SK-N-SH (cell line): ENCODE data around the gene GAN. TPM values are rescaled to one million over a fixed set of nuclear protein-coding genes. Genes with fewer than 3 reads are reported as not detected.

Source experiments
- CTCF ChIA-PET: fragments of 300-600, 350-600 bp; formaldehyde crosslinking; extraction: SDS; loops from one replicate; lab custom pipeline; 2021; lab: Yijun Ruan, JAX
- POLR2A ChIA-PET: fragments of 350-600 bp; sonication (Branson Sonifier 250); formaldehyde crosslinking; extraction: SDS; loops from one replicate; lab custom pipeline; 2020; ENCODE audit warnings: antibody characterized with exemption, inconsistent platforms; lab: Yijun Ruan, JAX
- DNase-seq: peaks from one replicate; pipeline ENCODE4 v3.0.0; 2012
- H2AFZ ChIP-seq: fragments of 200-600 bp; sonication (generic); 2 replicates; pipeline ENCODE4 v1.8.1; 2016; ENCODE audit warnings: antibody characterized with exemption, mild to moderate bottlenecking, low read depth
- H3F3A ChIP-seq: fragments of 200-600 bp; sonication (generic); replicated peaks from 2 replicates; pipeline ENCODE3; 2016; ENCODE audit warnings: antibody characterized with exemption, mild to moderate bottlenecking; ENCODE audit not compliant: insufficient read depth
- H3K27ac ChIP-seq, 2 experiments: fragments of 200-500 bp in 1 of 2; fragments of 200-600 bp in 1 of 2; sonication (Bioruptor generic) in 1 of 2; sonication (generic), shearing (Covaris generic) in 1 of 2; 2 replicates each; pipeline versions ENCODE4 v1.5.1 to v1.6.1; 2014 to 2016; ENCODE audit warnings: low read depth in 2 of 2, inconsistent platforms in 1 of 2, low read length in 1 of 2, mild to moderate bottlenecking in 1 of 2, mixed read lengths in 1 of 2
- H3K27me3 ChIP-seq: fragments of 200-600 bp; sonication (generic), shearing (Covaris generic); 2 replicates; pipeline ENCODE4 v1.6.1; 2016; ENCODE audit warnings: mixed run types; ENCODE audit not compliant: insufficient read depth
- H3K36me3 ChIP-seq, 2 experiments: fragments of 200-500 bp in 1 of 2; fragments of 200-600 bp in 1 of 2; sonication (Bioruptor generic) in 1 of 2; sonication (generic) in 1 of 2; replicated peaks in 1 of 2; 2 replicates each; pipeline versions ENCODE3 to v1.5.1; 2014 to 2016; ENCODE audit warnings: low read length in 1 of 2, mild to moderate bottlenecking in 1 of 2; ENCODE audit not compliant: insufficient read depth in 2 of 2, control insufficient read depth in 1 of 2
- H3K4me1 ChIP-seq, 2 experiments: fragments of 200-500 bp in 1 of 2; fragments of 200-600 bp in 1 of 2; sonication (Bioruptor generic) in 1 of 2; sonication (generic), shearing (Covaris generic) in 1 of 2; 2 replicates each; pipeline versions ENCODE4 v1.5.1 to v1.6.1; 2014 to 2016; ENCODE audit warnings: low read depth in 1 of 2, low read length in 1 of 2, mixed run types in 1 of 2; ENCODE audit not compliant: insufficient read depth in 2 of 2, control insufficient read depth in 1 of 2
- H3K4me2 ChIP-seq: fragments of 200-600 bp; sonication (generic), shearing (Covaris generic); 2 replicates; pipeline ENCODE4 v1.6.1; 2017; ENCODE audit warnings: mixed run types
- H3K4me3 ChIP-seq, 2 experiments: fragments of 200-500 bp in 1 of 2; fragments of 200-600 bp in 1 of 2; sonication (Bioruptor generic) in 1 of 2; sonication (generic), shearing (Covaris generic) in 1 of 2; 2 replicates each; pipeline versions ENCODE4 v1.5.1 to v1.8.1; 2014 to 2016; ENCODE audit warnings: low read depth in 2 of 2, inconsistent platforms in 1 of 2, low read length in 1 of 2, mild to moderate bottlenecking in 1 of 2, mixed read lengths in 1 of 2, moderate library complexity in 1 of 2
- H3K79me2 ChIP-seq: fragments of 200-600 bp; sonication (generic); 2 replicates; pipeline ENCODE4 v1.8.1; 2017; ENCODE audit warnings: mild to moderate bottlenecking; ENCODE audit not compliant: insufficient read depth
- H3K9ac ChIP-seq: fragments of 200-600 bp; sonication (generic); 2 replicates; pipeline ENCODE4 v1.6.1; 2017; ENCODE audit warnings: mixed run types
- H3K9me2 ChIP-seq: fragments of 200-600 bp; sonication (generic); 2 replicates; pipeline ENCODE4 v1.6.1; 2017; ENCODE audit warnings: mixed run types
- H3K9me3 ChIP-seq: fragments of 200-600 bp; sonication (generic); 2 replicates; pipeline ENCODE4 v1.6.1; 2017; ENCODE audit warnings: mixed run types, mild to moderate bottlenecking, moderate library complexity
- H4K20me1 ChIP-seq: fragments of 200-600 bp; sonication (generic); 2 replicates; pipeline ENCODE4 v1.6.1; 2017; ENCODE audit warnings: mild to moderate bottlenecking, mixed run types; ENCODE audit not compliant: insufficient read depth
- CHD2 ChIP-seq: fragments of 150-350 bp; IDR thresholded peaks from 2 replicates; pipeline ENCODE4 v1.6.1; 2018; ENCODE audit warnings: low read length; ENCODE audit not compliant: partially characterized antibody
- ELF1 ChIP-seq: IDR thresholded peaks from 2 replicates; pipeline ENCODE4 v1.4.0; 2012
- EP300 ChIP-seq, 2 experiments: IDR thresholded peaks; 2 replicates each; pipeline versions ENCODE4 v1.4.0 to v1.6.1; 2012; ENCODE audit warnings: borderline replicate concordance in 1 of 2, low read depth in 1 of 2, low read length in 1 of 2
- EZH2phosphoT487 ChIP-seq: fragments of 200-600 bp; sonication (generic); IDR thresholded peaks from 2 replicates; pipeline ENCODE4 v1.6.1; 2017; ENCODE audit warnings: low read depth, mixed run types, mild to moderate bottlenecking, antibody characterized with exemption, moderate library complexity, borderline replicate concordance
- FOSL2 ChIP-seq: IDR thresholded peaks from 2 replicates; pipeline ENCODE4 v1.4.0; 2012; ENCODE audit warnings: low read depth, mild to moderate bottlenecking, moderate library complexity, borderline replicate concordance
- GABPA ChIP-seq: IDR thresholded peaks from 2 replicates; pipeline ENCODE4 v1.4.0; 2012; ENCODE audit warnings: low read depth, mild to moderate bottlenecking
- GATA2 ChIP-seq: sonication (generic); formaldehyde crosslinking; IDR thresholded peaks from 2 replicates; pipeline ENCODE4 v1.5.0; 2020; ENCODE audit warnings: mild to moderate bottlenecking, missing genetic modification reagents
- POLR2AphosphoS5 ChIP-seq: IDR thresholded peaks from 2 replicates; pipeline ENCODE4 v1.6.1; 2012; ENCODE audit warnings: low read depth, low read length
- RAD21 ChIP-seq: IDR thresholded peaks from 2 replicates; pipeline ENCODE4 v1.6.1; 2012; ENCODE audit warnings: mild to moderate bottlenecking, low read length
- SMC3 ChIP-seq: IDR thresholded peaks from 2 replicates; pipeline ENCODE4 v1.6.1; 2012; ENCODE audit warnings: low read depth, low read length, improper control_type of control experiment
- TAF1 ChIP-seq: IDR thresholded peaks from 2 replicates; pipeline ENCODE4 v1.6.1; 2012; ENCODE audit warnings: low read depth, mild to moderate bottlenecking, low read length, moderate library complexity, borderline replicate concordance
- TCF12 ChIP-seq: IDR thresholded peaks from 2 replicates; pipeline ENCODE4 v1.4.0; 2012
- TEAD4 ChIP-seq: IDR thresholded peaks from 2 replicates; pipeline ENCODE4 v1.4.0; 2012; ENCODE audit warnings: mild to moderate bottlenecking, borderline replicate concordance; ENCODE audit not compliant: insufficient read depth
- WGBS: methylation state at CpG from one replicate; pipeline ENCODE4 v1.1.6; 2017; ENCODE audit warnings: low lambda C conversion rate; 5-methylcytosine and 5-hydroxymethylcytosine counted together
- polyA plus RNA-seq, 3 experiments: library from polyadenylated mRNA; depleted of rRNA; stranded (reverse); fragments of >200 nt; gene quantifications; 2 replicates each; pipeline ENCODE4 v1.2.3, GENCODE V29; 2012
- TF ChIP-seq, protein P1 (sequence below): IDR thresholded peaks from 2 replicates; pipeline ENCODE4 v1.4.0; 2012; ENCODE audit warnings: low read depth
- TF ChIP-seq, protein P2 (sequence below): fragments of 150-350 bp; IDR thresholded peaks from 2 replicates; pipeline ENCODE4 v1.6.1; 2017; ENCODE audit warnings: antibody characterized with exemption, low read length, low read depth, borderline replicate concordance
- TF ChIP-seq, protein P3 (sequence below): fragments of 150-350 bp; IDR thresholded peaks from 2 replicates; pipeline ENCODE4 v1.6.1; 2016; ENCODE audit warnings: mild to moderate bottlenecking, low read depth, low read length
- TF ChIP-seq, protein P4 (sequence below): IDR thresholded peaks from 2 replicates; pipeline ENCODE4 v1.4.0; 2012; ENCODE audit warnings: low read depth, borderline replicate concordance
- TF ChIP-seq, protein P5 (sequence below): IDR thresholded peaks from 2 replicates; pipeline ENCODE4 v1.4.0; 2012; ENCODE audit warnings: low read depth, borderline replicate concordance

The GAN gene
- polyA plus RNA-seq, 1 of the 3 experiments (the other 2 are of a cell fraction) = 0.79 TPM

DNA sequence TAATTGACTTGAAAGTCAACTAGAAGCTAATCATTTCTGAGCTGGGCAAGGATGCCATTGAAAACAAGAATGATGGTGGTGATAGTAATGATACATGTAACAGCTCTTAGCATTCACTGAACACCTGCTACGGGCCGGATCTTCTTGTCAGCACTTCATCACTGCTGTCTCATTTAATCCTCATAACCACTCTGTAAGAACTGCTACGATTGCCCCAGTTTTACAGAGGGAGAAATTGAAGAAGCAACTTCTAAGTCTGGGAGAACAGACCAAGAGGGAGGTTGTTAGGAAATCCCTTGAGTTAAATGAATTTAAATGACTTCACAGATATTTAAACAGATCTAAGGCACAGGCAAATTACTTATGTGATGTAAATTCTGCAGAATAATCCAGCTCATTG lies 7.0 kb upstream of the GAN start:
- Histone ChIP-seq H3K36me3 (peaks cover 0 to 5% of the 10 kb centered on the region in 2 experiments), H4K20me1 (peaks cover 6% of the 10 kb centered on the region; the same call in 1 of the 2 replicates), H3K9ac (no peak overlapping the region), H3K9me3 (no peaks in the 10 kb centered on the region), H3K4me3 (no peak overlapping the region), H3K27ac (no peak overlapping the region), H3F3A (peaks cover 5% of the 10 kb centered on the region), H3K4me1 (no peaks in the 10 kb centered on the region), H3K27me3 (no peaks in the 10 kb centered on the region), H2AFZ (no peak overlapping the region), H3K79me2 (peaks cover 20% of the 10 kb centered on the region), H3K9me2 (no peaks in the 10 kb centered on the region), H3K4me2 (no peak overlapping the region)
- no peak for TF ChIP-seq ELF1
- TF ChIP-seq EZH2phosphoT487 = no peak
- no peak for TF ChIP-seq FOSL2
- TF ChIP-seq, protein P1, sequence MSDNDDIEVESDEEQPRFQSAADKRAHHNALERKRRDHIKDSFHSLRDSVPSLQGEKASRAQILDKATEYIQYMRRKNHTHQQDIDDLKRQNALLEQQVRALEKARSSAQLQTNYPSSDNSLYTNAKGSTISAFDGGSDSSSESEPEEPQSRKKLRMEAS = no peak
- no peak for TF ChIP-seq EP300 (IDR thresholded peaks at IDR 0.05; ENCODE audit: borderline replicate concordance in 1 of 2, low read depth in 1 of 2, low read length in 1 of 2)
- no peak for TF ChIP-seq POLR2AphosphoS5
- no peak for TF ChIP-seq TCF12
- TF ChIP-seq RAD21 = no peak
- no peak for TF ChIP-seq SMC3
- TF ChIP-seq TAF1 = no peak
- TF ChIP-seq, protein P2, sequence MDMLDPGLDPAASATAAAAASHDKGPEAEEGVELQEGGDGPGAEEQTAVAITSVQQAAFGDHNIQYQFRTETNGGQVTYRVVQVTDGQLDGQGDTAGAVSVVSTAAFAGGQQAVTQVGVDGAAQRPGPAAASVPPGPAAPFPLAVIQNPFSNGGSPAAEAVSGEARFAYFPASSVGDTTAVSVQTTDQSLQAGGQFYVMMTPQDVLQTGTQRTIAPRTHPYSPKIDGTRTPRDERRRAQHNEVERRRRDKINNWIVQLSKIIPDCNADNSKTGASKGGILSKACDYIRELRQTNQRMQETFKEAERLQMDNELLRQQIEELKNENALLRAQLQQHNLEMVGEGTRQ = no peak
- TF ChIP-seq GATA2 (CRISPR knock-in tag) = no peak
- TF ChIP-seq, protein P3, sequence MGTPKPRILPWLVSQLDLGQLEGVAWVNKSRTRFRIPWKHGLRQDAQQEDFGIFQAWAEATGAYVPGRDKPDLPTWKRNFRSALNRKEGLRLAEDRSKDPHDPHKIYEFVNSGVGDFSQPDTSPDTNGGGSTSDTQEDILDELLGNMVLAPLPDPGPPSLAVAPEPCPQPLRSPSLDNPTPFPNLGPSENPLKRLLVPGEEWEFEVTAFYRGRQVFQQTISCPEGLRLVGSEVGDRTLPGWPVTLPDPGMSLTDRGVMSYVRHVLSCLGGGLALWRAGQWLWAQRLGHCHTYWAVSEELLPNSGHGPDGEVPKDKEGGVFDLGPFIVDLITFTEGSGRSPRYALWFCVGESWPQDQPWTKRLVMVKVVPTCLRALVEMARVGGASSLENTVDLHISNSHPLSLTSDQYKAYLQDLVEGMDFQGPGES = no peak
- TF ChIP-seq, protein P4, sequence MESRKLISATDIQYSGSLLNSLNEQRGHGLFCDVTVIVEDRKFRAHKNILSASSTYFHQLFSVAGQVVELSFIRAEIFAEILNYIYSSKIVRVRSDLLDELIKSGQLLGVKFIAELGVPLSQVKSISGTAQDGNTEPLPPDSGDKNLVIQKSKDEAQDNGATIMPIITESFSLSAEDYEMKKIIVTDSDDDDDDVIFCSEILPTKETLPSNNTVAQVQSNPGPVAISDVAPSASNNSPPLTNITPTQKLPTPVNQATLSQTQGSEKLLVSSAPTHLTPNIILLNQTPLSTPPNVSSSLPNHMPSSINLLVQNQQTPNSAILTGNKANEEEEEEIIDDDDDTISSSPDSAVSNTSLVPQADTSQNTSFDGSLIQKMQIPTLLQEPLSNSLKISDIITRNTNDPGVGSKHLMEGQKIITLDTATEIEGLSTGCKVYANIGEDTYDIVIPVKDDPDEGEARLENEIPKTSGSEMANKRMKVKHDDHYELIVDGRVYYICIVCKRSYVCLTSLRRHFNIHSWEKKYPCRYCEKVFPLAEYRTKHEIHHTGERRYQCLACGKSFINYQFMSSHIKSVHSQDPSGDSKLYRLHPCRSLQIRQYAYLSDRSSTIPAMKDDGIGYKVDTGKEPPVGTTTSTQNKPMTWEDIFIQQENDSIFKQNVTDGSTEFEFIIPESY = no peak
- no peak for TF ChIP-seq GABPA
- no peak for TF ChIP-seq CHD2
- TF ChIP-seq, protein P5, sequence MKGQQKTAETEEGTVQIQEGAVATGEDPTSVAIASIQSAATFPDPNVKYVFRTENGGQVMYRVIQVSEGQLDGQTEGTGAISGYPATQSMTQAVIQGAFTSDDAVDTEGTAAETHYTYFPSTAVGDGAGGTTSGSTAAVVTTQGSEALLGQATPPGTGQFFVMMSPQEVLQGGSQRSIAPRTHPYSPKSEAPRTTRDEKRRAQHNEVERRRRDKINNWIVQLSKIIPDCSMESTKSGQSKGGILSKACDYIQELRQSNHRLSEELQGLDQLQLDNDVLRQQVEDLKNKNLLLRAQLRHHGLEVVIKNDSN = no peak
- TF ChIP-seq TEAD4 = no peak
- 91% methylated on average over 3 of the region's 3 CpGs for WGBS
- ChIA-PET POLR2A (no interaction called here), CTCF (no interaction called here)
- DNase-seq = no peak
